ENCODE results near the gene DRAP1.
A peak's percentile ranks its signal among the peaks of the same experiment; 100 is the strongest.
"Not testable (repeated sequence)": the region's sequence is repeated elsewhere in the genome, so short reads cannot be mapped to it uniquely, and the experiment has no call there.

The DRAP1 gene

GRCh38 chr11:65934014-65934413 lies 14.8 kb downstream of the DRAP1 start:
- DNase-seq, result no peak

GRCh38 chr11:65937766-65938165 lies 18.5 kb downstream of the DRAP1 start:
- no peak for DNase-seq

DNA sequence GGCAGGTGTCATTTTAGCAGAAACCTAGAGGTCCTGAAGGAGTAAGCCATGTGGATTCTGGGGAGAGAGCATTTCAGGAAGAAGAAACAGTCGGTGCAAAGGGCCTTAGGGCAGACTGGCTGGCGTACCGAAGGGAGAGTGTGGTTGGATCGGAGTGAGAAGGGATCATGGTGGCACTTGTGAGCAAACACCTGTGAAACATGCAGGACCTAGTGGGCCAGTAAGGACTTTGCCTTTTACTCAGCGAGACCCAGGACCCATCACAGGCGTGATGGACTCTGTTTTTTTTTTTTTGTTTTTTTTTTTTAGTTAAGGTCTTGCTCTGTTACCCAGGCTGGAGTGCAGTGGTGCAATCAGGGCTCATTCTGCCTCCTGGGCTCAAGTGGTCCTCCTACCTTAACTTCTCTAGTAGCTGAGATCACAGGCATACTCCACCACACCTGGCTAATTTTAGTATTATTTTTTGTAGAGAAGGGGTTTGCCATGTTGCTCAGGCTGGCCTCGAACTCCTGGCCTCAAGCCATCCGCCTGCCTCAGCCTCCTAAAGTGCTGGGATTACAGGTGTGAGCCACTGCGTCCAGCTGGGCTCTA lies 22.6 kb downstream of the DRAP1 start:
- no peak for DNase-seq

- no peak for DNase-seq
Observed at GRCh38 chr11:65942531-65942930, 23.3 kb downstream of the DRAP1 start.

DNA sequence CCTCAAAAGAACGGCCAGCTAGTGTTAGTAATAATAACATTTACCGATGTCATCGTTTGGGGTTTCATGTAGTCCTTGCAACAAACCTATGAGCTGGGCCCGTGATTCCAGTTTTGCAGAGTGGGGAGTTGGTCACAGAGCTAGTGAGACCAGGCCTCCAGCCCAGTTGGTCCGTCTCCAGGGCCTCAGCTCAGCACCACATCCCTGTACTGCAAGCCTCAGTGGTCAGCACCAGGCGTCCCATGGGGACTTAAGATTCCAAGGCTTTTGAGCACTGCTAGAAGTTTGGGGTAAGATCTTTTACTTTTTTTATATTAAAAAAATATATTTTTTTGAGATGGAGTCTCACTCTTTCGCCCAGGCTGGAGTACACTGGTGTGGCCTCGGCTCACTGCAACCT lies 25.0 kb downstream of the DRAP1 start:
- no peak for DNase-seq

DNA sequence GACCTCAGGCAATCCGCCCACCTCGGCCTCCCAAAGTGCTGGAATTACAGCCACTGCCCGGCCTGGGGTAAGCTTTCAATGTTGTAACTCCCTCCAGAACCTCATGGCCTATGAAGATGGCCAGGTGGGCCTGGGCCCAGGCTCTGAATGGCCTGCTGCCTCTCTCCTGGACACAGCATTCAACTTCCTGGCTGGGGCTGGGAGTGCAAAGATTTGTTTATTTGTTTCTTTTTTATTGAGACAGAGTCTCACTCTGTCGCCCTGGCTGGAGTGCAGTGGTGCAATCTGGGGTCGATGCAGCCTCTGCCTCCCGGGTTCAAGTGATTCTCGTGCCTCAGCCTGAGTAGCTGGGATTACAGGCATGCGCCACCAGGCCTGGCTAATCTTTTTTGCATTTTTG lies 25.5 kb downstream of the DRAP1 start:
- DNase-seq, result no peak

GRCh38 chr11:65945430-65945911 lies 26.2 kb downstream of the DRAP1 start, which contains the start of gene TSGA10IP:
TSS of gene TSGA10IP (plus strand) at chr11:65945480. CDS start at chr11:65945676, 196 bp downstream.
- DNase-seq, result no peak

DNA sequence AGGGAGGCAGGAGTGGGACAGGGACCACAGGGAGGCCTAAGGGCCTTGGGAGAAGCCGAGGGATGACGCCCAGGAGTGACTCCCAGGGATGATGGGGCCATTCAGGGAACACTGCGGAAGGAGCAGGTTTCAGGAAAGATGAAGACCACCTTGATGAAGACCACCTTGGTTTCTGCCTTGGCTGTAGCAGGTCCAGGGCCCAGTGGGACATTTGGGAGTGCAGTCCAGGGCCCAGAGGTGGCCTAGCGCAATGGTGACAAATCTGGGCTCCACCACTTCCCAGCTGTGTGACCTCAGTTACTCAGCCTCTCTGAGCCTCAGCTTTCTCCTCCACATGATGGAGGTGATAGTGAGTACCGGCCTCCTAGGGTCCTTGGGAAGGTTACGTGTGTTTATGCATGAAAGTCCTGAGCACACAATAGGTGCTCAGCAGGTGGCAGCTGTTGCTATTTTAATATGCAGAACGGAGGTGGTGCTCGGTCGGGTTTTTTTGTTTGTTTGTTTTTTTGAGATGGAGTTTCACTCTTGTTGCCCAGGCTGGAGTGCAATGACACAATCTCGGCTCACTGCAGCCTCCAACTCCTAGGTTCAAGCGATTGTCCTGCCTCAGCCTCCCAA lies 26.8 kb downstream of the DRAP1 start:
- no peak for DNase-seq

GRCh38 chr11:65946655-65947054 lies 27.4 kb downstream of the DRAP1 start:
- DNase-seq, result no peak

DNA sequence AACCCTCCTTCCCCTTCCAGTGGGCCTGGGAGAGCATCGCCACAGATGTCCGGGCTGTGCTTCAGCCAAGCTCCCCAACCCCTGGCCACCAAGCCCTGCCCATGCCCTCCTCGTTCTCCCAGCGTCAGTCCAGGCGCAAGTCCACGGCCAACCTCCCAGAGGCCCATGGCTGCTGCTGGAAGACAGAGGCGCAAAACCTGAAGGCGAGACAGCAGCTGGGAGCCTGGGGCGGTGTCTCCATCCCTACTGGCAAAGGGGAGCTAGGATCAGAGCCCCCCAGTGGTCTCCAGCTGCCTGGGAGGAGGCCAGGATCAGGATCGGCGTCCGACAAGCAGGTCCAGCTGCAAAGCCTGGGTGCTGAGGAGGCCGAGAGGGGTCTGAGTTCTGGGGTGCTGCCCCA lies 27.9 kb downstream of the DRAP1 start:
- no peak for DNase-seq

DNA sequence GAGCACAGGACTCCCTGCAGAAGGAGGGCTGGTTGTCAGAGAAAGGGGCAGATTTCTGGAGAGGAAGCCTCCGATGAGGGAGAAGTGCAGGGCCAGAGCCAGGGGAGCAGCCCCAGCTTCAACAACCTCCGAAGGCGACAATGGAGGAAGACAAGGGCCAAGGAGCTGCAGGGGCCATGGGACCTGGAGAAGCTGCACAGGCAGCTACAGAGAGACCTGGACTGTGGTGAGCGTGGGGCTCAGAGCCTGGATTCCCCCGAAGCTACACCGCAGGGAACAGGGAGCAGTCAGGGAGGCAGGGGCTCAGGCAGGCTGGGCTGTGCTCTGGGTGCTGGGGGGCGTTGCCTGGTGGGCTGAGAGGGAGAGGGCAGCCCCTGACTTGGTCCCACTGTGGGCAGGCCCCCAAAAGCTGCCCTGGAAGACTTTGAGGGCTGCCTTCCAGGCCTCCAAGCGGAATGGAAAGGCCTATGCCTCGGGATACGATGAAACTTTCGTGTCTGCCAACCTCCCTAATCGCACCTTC lies 28.4 kb downstream of the DRAP1 start:
- no peak for DNase-seq

GRCh38 chr11:65950711-65951110 lies 31.5 kb downstream of the DRAP1 start:
- not testable (repeated sequence) for DNase-seq

DNA sequence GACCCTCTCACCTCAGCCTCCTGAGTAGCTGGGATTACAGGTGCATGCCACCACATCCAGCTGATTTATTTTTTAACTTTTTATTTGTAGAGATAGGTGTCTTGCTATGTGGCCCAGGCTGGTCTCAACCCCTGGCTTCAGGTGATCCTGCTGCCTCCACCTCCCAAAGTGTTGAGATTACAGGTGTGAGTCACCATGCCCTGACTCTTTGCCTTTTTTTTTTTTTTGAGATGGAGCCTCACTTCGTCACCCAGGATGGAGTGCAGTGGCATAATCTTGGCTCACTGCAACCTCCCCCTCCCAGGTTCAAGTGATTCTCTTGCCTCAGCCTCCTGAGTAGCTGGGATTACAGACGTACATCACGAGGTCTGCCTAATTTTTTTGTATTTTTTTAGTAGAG lies 32.4 kb downstream of the DRAP1 start:
- not testable (repeated sequence) for DNase-seq

GRCh38 chr11:65952052-65952521 lies 32.9 kb downstream of the DRAP1 start:
- no peak for DNase-seq

- DNase-seq, result no peak
Observed at GRCh38 chr11:65953471-65953870, 34.2 kb downstream of the DRAP1 start.

GRCh38 chr11:65954771-65955170 lies 35.5 kb downstream of the DRAP1 start:
- no peak for DNase-seq

DNA sequence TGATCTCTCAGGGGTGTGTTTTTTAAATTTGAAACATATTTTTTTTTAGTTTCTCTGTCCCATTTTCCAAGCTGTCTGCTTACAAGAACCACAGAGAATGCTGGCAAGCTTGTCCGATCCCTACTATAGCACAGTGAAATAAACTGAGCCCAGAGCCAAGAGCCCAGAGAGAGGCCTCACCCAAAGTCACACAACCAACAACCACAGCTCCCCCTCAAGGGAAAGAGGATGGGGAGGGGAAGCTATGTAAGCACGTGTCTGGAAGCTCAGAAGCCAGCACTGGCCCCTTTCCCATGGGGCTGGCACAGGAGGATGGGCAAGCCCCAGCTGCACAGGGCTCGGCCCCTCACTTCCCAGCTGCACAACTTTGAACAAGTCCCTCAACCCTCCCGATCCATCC lies 39.1 kb downstream of the DRAP1 start:
- DNase-seq, result no peak

DNA sequence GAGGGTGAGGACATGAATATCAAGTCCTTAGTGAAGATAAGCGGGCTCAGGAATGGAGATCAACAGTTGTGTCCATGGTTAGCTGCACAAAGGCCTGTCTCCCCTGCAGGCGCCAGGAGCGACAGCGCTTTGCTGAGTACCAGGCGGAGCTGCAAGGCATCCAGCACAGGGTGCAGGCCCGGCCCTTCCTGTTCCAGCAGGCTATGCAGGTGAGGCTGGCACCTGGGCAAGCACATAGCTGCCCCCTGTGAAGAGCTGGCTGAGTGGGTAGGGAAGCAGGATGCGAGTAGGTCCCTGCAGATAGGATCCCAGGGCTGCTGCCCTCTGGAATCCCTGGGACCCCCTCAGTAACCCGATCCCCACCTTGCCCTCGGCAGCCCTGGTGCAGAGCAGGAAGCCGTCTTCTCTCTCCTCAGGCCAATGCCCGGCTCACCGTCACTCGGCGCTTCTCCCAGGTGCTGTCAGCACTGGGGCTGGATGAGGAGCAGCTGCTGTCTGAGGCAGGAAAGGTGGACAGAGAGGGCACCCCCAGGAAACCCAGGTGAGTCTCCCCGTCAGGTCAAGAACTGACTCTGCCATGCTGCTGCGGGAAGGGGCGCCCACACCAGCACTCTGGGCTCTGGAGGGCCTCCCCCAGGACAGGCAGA lies 39.7 kb downstream of the DRAP1 start:
- no peak for DNase-seq

DNA sequence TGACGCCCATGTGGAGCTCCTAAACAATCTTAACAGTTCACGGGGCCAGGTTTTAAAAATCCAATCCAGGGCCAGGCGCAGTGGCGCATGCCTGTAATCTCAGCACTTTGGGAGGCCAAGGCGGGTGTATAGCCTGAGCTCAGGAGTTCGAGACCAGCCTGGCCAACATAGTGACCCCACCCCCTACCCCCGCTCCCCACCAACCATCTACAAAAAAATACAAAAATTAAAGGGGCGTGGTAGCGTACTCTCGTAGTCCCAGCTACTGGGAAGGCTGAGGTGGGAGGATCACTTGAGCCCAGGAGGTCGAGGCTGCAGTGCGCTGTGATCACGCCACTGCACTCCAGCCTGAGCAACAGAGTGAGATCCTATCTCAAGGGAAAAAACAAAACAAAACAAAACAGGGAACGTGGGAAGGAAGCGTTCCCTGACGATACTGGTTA lies 41.6 kb downstream of the DRAP1 start:
- no peak for DNase-seq

GRCh38 chr11:65961267-65962140 lies 42.3 kb downstream of the DRAP1 start, which contains the start of gene SART1:
TSS of gene SART1 (plus strand) at chr11:65961734. CDS start at chr11:65961781, 47 bp downstream.
- DNase-seq, result peak; percentile 98

- DNase-seq, result no peak
Observed at GRCh38 chr11:65962141-65962564, 42.9 kb downstream of the DRAP1 start.

- DNase-seq, result no peak
Observed at GRCh38 chr11:65964906-65965305, 45.7 kb downstream of the DRAP1 start.
